HL-60 (cell line): ENCODE measurements around the gene MTO1.

Source experiments
- CTCF ChIP-seq: IDR thresholded peaks from one replicate; pipeline ENCODE4 v1.5.1; 2011; ENCODE audit warnings: low read length, control low read depth, inconsistent platforms; ENCODE audit not compliant: insufficient read depth
- GABPA ChIP-seq: IDR thresholded peaks from 2 replicates; pipeline ENCODE4 v1.6.1; 2012; ENCODE audit warnings: low read depth
- POLR2AphosphoS5 ChIP-seq: IDR thresholded peaks from 2 replicates; pipeline ENCODE4 v1.6.1; 2012; ENCODE audit warnings: low read depth
- TF ChIP-seq, protein P1 (sequence below): IDR thresholded peaks from 2 replicates; pipeline ENCODE4 v1.6.1; 2012; ENCODE audit warnings: low read depth; ENCODE audit not compliant: insufficient replicate concordance

DNA sequence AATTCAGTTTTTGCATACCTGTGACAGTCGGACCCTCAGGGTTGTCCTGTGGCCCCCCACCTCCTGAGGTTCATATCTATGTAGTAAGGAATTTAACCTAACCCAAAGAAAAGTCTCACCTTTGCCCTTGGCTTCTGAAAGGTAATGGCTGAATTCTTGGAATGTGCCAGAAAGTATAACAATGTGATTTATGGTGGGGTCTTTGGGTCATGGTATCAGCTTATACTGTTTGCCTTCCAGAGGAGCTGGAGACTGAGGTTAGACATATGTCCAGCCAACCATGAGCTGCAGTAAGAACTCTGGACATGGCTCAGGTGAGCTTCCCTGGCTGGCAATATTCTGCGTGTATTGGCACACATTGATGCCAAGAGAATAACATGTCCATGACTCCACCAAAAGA lies 40.0 kb upstream of the MTO1 start:
- TF ChIP-seq CTCF (no peak), POLR2AphosphoS5 (no peak), GABPA (no peak)
- TF ChIP-seq, protein P1, sequence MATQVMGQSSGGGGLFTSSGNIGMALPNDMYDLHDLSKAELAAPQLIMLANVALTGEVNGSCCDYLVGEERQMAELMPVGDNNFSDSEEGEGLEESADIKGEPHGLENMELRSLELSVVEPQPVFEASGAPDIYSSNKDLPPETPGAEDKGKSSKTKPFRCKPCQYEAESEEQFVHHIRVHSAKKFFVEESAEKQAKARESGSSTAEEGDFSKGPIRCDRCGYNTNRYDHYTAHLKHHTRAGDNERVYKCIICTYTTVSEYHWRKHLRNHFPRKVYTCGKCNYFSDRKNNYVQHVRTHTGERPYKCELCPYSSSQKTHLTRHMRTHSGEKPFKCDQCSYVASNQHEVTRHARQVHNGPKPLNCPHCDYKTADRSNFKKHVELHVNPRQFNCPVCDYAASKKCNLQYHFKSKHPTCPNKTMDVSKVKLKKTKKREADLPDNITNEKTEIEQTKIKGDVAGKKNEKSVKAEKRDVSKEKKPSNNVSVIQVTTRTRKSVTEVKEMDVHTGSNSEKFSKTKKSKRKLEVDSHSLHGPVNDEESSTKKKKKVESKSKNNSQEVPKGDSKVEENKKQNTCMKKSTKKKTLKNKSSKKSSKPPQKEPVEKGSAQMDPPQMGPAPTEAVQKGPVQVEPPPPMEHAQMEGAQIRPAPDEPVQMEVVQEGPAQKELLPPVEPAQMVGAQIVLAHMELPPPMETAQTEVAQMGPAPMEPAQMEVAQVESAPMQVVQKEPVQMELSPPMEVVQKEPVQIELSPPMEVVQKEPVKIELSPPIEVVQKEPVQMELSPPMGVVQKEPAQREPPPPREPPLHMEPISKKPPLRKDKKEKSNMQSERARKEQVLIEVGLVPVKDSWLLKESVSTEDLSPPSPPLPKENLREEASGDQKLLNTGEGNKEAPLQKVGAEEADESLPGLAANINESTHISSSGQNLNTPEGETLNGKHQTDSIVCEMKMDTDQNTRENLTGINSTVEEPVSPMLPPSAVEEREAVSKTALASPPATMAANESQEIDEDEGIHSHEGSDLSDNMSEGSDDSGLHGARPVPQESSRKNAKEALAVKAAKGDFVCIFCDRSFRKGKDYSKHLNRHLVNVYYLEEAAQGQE, result no peak
